Measurements from ENCODE around the gene MAP3K3.
A peak's percentile ranks its signal among the peaks of the same experiment; 100 is the strongest.

MAP3K3 gene

GRCh38 chr17:63698886-63699637 lies 76.8 kb downstream of the MAP3K3 start (continued):
- peak; percentile 85 for TF ChIP-seq PRDM10 (tag by site-specific recombination; IDR thresholded peaks at IDR 0.05)
- TF ChIP-seq PRDM2 (tag by site-specific recombination; IDR thresholded peaks at IDR 0.05; ENCODE audit: borderline replicate concordance), result no peak
- TF ChIP-seq ZNF335 (tag by site-specific recombination; conservative IDR thresholded peaks at IDR 0.05), result peak; percentile 79
- TF ChIP-seq ZNF423 (tag by site-specific recombination; IDR thresholded peaks at IDR 0.05), result 0 out of 2 replicates have a peak, but pooled peaks have one; percentile 18
- TF ChIP-seq ZEB2 (tag by site-specific recombination; IDR thresholded peaks at IDR 0.05), result 0 out of 2 replicates have a peak, but pooled peaks have one; percentile 23
- 0 out of 2 replicates have a peak, but pooled peaks have one; percentile 23 for TF ChIP-seq ZNF692 (tag by site-specific recombination; IDR thresholded peaks at IDR 0.05)
- TF ChIP-seq SP2 (tag by site-specific recombination; IDR thresholded peaks at IDR 0.05), result peak; percentile 42
- peak; percentile 38; the same call in 1 of the 2 replicates for TF ChIP-seq ZFHX2 (tag by site-specific recombination; conservative IDR thresholded peaks at IDR 0.05)
- no peak for TF ChIP-seq ZNF239 (tag by site-specific recombination; IDR thresholded peaks at IDR 0.05)
- TF ChIP-seq ZIC2 (tag by site-specific recombination; IDR thresholded peaks at IDR 0.05), result peak; percentile 80
- peak; percentile 53 for TF ChIP-seq ZBTB11 (tag by site-specific recombination; conservative IDR thresholded peaks at IDR 0.05; ENCODE audit: low read depth)
- TF ChIP-seq GLIS2 (tag by site-specific recombination; IDR thresholded peaks at IDR 0.05), result peak; percentile 95
- TF ChIP-seq EGR2 (tag by site-specific recombination; IDR thresholded peaks at IDR 0.05; ENCODE audit: low read depth), result peak; percentile 10; the same call in 1 of the 2 replicates
- TF ChIP-seq GLIS1 (tag by site-specific recombination; IDR thresholded peaks at IDR 0.05), result peak; percentile 96
- no peak for TF ChIP-seq RBAK (tag by site-specific recombination; IDR thresholded peaks at IDR 0.05)
- 0 out of 2 replicates have a peak, but pooled peaks have one; percentile 28 for TF ChIP-seq ZBTB7A (tag by site-specific recombination; IDR thresholded peaks at IDR 0.05; ENCODE audit: low read depth)
- peak; percentile 30; the same call in 1 of the 2 replicates for TF ChIP-seq KLF1 (tag by site-specific recombination; IDR thresholded peaks at IDR 0.05)
- TF ChIP-seq PATZ1 (tag by site-specific recombination; IDR thresholded peaks at IDR 0.05), result peak; percentile 80
- no peak for TF ChIP-seq ZNF660 (tag by site-specific recombination; IDR thresholded peaks at IDR 0.05)

All from HEK293 (cell line).